OCI-M2 (cell line): Measurements from ENCODE around the gene PCSK5.
"Not testable (repeated sequence)": the region's sequence is repeated elsewhere in the genome, so short reads cannot be mapped to it uniquely, and the experiment has no call there.

Source experiments
- DNase-seq: peaks from one replicate; lab custom pipeline; 2025; ENCODE audit not compliant: unreplicated experiment; lab: John Stamatoyannopoulos, UW

PCSK5 gene

DNA sequence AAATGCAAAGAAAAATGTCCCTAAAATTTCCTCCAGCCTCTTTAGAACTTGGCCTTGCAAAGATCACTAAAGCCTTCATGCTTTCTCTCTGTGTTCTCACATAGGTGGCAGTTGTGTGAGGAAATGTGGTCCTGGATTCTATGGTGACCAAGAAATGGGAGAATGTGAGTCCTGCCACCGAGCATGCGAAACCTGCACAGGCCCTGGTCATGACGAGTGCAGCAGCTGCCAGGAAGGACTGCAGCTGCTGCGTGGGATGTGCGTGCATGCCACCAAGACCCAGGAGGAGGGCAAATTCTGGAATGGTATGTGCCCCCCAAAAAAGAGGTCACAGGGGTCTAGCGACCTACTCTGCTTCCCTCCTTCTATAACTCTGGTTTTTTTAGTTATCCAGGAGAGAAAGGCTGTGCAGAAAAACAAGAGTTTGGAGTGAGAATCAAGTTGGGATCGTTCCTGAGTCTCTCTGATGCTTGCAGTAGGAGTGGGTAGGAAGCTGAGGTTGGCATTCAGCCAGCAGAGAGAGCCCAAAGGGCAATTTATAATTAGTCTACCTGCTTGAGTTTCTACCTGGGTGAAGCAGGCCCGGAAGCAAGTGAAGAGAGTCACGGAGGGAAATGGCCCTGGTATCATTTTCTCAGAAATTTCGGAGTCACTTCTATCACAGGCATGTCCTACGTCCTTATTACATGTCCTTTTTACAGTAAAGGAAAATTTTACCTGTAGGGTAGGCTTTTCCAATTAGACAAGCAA is 406.3 kb downstream of the PCSK5 start:
- DNase-seq: no peak

DNA sequence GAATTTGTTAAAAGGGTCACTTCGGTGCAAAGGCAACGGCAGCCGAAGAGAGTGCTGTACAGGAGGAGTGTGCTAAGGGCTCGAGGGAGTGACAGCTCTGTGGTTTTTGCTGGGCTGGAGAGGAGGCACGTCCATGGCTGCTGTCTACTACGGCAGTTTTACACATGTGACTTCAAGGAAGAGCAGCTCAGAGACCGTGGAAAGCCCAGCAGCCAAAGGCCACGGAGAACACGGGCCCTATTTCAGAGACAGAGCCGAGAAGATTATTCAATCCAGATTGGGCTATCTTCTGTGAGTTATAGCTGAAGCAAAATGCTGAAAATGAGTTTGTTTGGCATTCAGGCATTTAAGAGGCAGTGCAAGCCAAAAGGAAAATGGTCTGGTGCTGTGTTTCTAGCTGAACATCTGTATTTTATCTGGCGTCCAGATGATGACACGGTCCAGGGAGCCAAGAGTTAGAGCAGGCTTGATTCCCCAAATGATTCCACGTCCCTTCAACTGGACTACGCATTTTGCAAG is 407.3 kb downstream of the PCSK5 start:
- no peak for DNase-seq

DNA sequence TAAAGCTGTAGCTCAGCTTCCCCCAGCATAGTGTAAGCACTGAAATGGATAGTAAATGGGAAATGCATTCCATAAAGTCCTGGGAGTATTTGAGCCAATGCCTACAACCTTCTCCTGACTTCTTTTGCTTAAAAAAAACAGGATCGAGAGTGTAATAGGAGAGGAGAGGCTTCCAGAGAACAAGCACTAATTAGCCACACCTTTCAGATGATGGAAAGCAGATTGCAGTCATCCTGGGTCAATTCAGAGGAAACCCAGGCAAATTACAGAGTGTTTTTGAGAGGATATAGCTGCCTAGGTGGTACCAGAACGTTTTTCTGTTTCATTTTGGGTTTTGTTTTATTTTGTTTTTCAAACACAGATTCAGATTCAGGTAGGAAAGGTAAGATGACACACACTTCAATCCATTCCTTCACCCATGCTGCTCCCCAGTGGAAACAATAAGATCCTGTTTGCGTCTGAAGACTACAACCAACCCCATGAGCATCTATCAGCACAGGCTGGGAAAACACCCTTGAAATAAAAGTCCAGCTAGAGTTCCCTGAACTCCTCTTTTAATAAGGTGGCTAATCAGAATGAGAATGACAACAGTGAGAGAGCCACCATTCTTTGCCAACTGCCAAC is 408.2 kb downstream of the PCSK5 start:
- DNase-seq: no peak

DNA sequence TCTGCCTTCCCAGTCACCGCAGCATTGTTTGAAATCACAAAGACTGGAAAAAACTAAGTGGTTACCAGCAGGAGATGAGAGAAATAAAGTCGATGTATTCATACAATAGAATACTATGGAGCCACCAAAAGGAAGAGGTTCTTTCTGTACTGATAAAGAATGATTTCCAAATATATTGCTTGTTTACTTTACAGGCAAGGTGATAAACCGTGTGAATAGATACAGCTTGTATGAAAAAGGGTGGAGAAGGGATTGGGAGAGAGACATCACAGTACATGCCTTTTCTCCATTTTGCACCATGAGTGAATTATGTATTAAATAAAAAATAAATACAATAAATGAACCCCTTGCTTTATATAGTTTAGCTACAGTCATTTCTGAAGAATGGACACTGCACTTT is 412.1 kb downstream of the PCSK5 start:
- DNase-seq: no peak

DNA sequence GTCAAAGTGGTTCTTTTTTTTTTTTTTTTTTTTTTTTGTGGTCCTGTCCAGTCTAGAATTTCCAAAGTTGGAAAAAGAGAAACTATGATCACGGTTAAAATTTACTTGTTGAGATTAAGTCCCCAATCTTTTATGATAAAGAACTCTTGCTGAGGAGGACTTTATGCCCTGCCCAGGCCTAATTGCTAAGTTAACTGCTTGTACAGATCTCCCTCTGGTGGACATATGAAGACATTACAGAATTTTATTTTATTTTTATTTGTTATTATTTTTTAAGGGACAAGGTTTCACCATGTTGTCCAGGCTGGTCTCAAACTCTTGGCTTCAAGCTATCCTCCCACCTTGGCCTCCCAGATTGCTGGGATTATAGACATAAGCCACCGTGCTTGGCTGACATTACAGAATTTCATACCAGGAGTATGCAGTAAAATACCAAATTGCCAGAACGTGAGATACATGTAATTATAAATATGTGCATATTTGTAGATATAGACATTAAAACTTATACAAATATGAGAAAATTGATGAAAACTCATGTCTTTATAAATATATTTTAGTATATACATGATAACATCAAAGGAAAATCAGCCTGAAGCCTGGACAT is 412.6 kb downstream of the PCSK5 start:
- no peak for DNase-seq

DNA sequence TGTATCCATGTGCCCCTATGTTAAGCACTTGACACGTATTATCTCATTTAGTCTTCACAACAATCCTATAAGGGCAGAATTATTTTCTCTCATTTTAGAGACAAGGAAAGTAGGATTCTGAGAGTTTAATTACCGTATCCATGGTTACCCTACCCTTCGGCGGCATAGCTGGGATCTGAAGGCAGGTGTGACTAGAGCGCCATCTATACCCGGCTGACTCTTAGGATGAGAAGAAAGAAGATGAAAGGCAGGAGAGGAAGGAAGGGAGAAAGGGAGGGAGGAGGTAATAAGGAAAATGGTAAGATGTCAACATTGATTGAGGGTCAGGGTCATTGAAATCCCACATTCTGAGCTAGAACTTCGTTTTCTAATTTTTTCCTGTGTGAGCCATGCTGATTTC is 416.6 kb downstream of the PCSK5 start:
- DNase-seq: not testable (repeated sequence)

DNA sequence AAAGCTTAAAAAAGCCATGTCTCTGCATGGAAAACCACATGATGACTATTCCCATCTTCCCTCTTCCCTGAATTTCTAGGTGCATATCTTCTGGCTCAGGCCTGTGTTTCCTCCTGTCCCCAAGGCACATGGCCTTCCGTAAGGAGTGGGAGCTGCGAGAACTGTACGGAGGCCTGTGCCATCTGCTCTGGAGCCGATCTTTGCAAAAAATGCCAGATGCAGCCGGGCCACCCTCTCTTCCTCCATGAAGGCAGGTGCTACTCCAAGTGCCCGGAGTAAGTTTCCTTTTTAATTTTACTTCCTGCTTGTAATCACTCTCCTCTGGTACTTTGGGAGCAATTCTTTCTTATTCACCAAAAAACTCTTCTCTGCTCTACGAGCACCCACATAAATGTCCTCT is 420.1 kb downstream of the PCSK5 start:
- DNase-seq: no peak

DNA sequence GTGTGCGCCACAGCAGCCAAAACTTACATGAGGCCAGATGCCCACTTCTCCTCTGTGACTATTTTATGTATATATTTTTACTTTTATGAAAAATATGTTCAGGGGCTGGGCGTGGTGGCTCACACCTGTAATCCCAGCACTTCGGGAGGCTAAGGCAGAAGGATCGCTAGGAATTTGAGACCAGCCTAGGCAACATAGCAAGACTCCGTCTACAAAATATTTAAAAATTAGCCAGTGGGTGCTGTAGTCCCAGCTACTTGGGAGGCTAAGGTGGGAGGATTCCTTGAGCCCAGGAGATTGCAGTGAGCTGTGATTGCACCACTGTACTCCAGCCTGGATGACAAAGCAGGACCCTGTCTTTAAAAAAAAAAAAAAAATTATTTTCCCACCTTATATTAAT is 420.5 kb downstream of the PCSK5 start:
- no peak for DNase-seq

DNA sequence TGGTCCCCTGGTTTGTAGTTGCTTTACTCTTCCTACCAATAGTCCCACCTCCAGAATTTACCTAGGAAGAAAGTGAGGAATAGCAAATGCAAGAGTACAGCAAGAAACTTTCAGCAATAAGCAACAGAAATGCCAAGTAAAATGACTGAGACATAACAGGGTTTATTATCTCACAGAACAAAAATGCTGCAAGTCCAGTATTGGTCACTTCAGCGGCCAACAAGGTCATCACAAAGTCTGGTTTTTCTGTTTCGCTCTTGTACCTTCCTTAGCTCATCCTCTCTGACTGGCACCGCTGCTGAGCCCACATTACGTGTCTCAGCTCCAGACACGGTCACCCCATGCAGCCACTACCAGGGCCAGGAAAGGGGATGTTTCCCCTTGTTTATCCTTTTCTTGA is 421.1 kb downstream of the PCSK5 start:
- DNase-seq: no peak

DNA sequence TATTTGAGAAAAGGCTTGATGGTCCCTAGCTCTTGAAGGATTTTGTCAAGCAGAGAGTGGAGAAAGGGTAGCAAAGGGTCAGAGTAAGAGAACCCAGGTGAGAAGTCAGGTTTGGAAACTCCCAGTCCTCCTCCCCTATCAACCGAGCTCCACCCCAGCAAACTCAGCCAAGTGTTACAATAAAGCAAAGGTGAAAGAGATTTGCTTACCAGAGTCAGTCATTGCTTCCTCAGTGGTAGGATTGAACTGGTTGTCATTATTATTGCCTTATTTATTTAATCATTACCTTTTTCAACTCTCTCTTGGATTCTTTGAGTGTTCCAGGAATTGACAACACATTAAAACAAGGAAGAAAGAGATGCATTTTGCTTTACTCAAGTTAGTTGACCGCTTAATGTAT is 423.3 kb downstream of the PCSK5 start:
- no peak for DNase-seq

DNA sequence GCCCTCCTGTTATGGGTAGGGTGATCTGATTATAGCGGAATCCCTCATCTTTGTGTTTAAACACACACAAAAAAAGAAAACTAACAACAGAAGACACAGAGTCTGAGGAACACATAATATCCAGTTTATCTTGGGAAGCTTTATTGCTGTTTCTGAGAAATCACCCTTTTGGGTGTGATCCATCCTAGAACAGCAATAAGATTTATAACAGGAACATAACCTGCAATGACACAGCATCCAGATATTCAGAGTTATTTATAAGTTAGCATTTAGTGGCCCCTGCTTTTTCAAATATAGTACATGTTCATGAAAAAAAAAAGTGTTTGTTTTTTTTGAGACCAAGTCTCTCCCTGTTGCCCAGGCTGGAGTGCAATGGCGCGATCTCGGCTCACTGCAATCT is 423.8 kb downstream of the PCSK5 start:
- no peak for DNase-seq

DNA sequence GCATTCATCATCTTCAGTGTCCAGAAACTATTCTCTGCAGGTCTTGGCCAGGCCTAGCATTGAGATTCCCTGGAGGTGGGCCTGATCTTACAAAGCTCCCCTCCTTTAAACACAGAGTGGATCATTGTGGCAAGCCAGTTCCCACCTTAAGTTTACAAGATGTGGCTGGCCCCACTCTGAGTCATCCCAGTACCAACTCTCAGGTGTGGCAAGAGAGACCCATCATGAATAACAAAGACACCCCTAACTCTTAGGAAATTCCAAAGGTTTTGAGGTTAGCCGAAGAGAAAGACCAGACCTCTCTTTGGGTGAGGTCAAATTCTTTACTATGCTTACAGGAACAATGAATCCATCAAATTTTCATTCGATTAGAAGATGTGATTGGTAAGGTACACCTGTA is 425.6 kb downstream of the PCSK5 start:
- DNase-seq: no peak

DNA sequence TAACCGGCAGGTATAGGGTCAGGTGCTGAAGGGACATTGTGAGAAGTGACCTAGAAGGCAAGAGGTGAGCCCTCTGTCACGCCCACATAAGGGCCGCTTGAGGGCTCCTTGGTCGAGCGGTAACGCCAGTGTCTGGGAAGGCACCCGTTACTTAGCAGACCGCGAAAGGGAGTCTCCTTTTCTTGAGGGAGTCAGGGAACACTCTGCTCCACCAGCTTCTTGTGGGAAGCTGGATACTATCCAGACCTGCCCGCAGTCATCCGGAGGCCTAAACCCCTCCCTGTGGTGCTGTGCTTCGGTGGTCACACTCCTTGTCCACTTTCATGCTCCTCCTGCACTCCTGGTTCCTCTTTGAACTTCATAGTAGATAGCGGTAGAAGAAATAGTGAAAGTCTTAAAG is 429.0 kb downstream of the PCSK5 start:
- not testable (repeated sequence) for DNase-seq

DNA sequence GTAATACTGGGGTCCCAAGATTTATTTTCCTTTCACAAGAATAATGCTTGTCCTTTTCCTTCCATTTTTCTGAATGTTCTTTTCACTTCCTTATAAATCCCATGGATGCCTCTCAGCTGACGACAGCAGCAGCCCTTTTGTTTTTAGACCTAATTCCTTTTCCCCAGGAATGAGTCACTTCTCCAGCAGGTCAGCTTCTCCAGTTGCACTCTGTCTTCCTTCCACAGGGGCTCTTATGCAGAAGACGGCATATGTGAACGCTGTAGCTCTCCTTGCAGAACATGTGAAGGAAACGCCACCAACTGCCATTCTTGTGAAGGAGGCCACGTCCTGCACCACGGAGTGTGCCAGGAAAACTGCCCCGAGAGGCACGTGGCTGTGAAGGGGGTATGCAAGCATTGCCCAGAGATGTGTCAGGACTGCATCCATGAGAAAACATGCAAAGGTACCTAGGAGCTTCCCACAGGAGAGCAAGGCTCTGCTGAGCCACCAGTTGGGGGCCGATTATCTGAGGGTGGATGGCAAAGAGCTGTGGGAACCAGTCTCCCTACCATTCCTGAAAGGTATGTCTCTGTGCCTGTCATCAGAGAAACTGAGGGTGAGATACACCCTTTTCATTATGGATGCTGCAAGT is 430.8 kb downstream of the PCSK5 start:
- no peak for DNase-seq

DNA sequence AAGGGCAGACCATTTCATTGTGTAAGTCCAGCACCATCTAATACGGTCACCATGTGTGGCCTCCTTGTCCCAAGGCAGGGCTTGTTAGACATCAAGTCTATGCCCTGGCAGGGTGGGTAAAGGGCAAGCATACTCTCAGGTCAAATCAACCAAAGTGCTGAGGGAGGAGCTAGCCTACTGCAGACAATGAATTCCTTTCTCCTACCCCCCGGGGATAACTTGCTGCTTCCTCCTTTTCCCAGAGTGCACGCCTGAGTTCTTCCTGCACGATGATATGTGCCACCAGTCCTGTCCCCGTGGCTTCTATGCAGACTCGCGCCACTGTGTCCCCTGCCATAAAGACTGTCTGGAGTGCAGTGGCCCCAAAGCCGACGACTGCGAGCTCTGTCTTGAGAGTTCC is 432.3 kb downstream of the PCSK5 start:
- no peak for DNase-seq

DNA sequence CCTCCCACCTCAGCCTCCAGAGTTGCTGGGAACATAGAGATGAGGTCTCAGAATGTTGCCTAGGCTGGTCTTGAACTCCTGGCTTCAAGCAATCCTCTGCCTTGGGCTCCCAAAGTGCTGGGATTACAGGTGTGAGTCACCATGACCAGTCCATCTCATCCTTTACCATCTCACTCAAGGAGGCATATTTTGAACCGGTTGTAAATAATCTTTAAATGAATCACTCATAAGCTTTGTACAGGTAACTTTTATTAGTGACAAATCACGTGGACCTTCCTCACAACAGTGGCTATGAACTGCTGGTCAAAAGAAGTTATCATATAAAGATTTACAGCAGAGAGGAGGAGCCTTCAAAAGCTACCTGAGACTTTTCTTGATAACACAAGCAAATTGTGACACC is 433.0 kb downstream of the PCSK5 start:
- DNase-seq: no peak

DNA sequence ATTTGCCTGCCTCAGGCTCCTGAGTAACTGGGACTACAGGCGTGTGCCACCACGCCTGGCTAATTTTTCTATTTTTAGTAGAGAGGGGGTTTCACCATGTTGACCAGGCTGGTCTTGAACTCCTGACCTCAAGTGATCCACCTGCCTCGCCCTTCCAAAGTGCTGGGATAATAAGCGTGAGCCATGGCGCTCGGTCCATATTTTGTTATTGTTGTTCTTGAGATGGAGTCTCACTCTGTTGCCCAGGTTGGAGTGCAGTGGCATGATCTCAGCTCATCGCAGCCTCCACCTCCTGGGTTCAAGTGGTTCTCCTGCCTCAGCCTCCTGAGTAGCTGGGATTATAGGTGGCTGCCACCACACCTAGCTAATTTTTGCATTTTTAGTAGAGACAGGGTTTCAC is 433.6 kb downstream of the PCSK5 start:
- DNase-seq: not testable (repeated sequence)

DNA sequence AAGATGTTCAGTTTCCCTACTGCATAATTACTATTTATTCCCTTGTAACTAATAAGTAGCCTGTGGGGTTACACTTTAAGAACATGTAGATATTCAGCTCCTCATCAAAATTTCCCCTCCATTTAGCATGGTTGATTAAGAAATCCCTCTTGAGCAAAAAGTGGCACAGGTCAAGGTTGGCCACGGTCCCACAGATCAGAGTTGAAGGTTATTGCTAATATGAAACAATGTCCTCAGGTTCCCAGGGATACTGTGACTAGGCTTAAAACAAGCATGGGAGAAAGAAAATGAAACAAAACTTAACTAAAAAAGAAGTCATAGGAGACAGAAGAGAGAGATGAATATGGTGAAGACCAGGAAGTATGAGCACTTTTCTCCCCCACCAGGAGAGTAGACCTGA is 439.6 kb downstream of the PCSK5 start:
- DNase-seq: no peak

DNA sequence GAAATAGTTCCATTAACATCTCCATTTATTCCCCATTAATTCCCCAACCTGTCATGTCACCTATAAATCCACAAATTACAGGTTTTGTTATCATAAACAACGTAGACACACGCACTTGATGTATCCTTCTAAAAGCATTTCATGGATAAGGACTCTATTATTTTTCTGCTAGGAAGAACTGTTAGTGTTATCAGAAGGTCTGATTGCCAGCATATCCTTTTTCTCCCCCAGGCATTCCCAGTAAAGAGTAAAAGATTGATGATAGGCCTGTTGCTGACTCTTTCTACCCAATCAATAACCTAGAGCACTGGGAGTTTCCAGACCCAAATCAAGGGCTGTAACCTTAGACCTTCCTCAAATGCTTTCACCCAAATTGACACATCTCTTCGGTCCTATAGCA is 442.9 kb downstream of the PCSK5 start:
- DNase-seq: no peak

DNA sequence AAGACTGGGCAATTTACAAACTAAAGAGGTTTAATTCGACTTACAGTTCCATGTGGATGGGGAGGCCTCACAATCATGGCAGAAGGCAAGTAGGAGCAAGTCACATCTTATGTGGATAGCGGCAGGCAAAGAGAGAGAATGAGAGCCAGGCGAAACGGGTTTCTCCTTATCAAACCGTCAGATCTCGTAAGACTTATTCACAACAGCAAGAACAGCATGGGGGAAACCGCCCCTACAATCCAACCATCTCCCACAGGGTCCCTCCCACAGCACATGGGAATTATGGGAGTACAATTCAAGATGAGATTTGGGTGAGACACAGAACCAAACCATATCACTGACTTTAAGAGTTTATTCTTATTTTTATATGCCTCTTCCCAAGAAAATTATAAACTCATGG is 443.5 kb downstream of the PCSK5 start:
- no peak for DNase-seq

DNA sequence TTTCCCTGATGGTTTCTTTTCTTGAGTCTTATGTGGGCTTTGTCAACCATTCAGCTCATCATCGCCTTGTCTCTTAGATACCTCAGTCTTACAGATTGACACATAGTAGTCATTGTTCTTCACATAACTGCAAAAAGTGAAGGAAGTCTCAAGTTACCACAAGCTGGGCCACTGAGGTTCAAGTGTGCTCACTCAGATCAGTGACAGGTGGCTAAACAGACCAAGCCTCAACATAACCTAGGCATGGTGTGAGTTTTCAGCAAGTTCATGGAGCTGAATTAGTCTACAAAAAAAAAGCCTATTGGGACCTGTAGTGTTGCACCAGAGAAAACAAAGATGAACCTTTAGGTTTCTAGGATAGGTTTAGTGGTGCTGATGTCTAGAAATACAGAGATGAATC is 445.6 kb downstream of the PCSK5 start:
- DNase-seq: no peak

DNA sequence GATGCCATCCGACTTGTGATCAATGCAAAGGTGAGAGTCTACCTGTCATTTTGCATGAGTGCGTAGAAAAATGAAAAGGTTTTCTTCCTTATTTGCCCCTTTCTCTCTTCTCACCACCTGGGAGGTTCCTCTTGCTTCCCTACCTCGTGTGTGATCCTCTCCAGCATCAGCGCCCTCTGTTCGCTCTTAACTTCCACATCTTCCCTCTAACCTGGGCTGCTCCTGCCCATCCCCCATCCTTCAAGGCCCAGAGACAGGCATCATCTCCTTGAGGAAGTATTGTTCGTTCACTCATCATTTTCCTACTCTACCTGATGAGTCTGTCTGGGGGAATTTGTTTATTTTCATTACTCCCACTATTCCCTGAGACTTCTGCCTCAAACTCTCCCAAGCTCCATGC is 447.9 kb downstream of the PCSK5 start:
- no peak for DNase-seq
